OCI-LY3 (cell line): ENCODE results near the gene ADAM33.

Source experiments
- EZH2phosphoT487 ChIP-seq: fragments of 200-600 bp; shearing (Covaris generic); IDR thresholded peaks from 2 replicates; pipeline ENCODE4 v1.6.1; 2018; ENCODE audit warnings: antibody characterized with exemption, mixed run types, low read depth
- TF ChIP-seq, protein P1 (sequence below): fragments of 200-600, 300-600 bp; sonication (generic); IDR thresholded peaks from 2 replicates; pipeline ENCODE4 v1.5.1; 2014; ENCODE audit warnings: antibody characterized with exemption, low read length, low read depth

DNA sequence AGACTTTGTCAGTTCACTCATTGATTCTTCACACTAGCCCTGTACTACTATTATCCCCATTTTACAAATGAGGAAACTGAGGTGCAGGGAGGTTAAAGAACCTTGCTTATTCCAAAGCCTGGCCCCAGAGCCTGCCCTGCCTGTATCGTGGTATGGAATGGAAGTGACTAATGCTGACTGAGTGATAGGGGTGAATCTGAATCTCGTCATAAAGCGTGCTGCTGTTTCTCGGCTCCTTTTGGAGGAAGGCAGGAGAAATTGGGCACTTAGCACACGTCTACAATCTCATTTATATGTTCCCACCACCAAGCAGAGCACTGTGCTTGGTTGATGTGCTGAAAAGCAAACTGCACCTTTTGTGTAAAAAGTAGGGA is 35.8 kb downstream of the ADAM33 start:
- TF ChIP-seq, protein P1, sequence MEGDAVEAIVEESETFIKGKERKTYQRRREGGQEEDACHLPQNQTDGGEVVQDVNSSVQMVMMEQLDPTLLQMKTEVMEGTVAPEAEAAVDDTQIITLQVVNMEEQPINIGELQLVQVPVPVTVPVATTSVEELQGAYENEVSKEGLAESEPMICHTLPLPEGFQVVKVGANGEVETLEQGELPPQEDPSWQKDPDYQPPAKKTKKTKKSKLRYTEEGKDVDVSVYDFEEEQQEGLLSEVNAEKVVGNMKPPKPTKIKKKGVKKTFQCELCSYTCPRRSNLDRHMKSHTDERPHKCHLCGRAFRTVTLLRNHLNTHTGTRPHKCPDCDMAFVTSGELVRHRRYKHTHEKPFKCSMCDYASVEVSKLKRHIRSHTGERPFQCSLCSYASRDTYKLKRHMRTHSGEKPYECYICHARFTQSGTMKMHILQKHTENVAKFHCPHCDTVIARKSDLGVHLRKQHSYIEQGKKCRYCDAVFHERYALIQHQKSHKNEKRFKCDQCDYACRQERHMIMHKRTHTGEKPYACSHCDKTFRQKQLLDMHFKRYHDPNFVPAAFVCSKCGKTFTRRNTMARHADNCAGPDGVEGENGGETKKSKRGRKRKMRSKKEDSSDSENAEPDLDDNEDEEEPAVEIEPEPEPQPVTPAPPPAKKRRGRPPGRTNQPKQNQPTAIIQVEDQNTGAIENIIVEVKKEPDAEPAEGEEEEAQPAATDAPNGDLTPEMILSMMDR, result no peak
- no peak for TF ChIP-seq EZH2phosphoT487
